SHP77 (cell line): ENCODE results near the gene MARCHF3.
"Not testable (repeated sequence)": the region's sequence is repeated elsewhere in the genome, so short reads cannot be mapped to it uniquely, and the experiment has no call there.

Experiments
- DNase-seq, 2 experiments: peaks; one replicate each; lab custom pipeline; 2025; lab: John Stamatoyannopoulos, UW

The MARCHF3 gene

GRCh38 chr5:126954981-126955380 is 75.4 kb downstream of the MARCHF3 start:
- DNase-seq = no peak

- DNase-seq = no peak
Observed at GRCh38 chr5:126953640-126954039, 76.7 kb downstream of the MARCHF3 start.

- no peak for DNase-seq
Observed at GRCh38 chr5:126949475-126949874, 80.9 kb downstream of the MARCHF3 start.

- no peak for DNase-seq
Observed at GRCh38 chr5:126948453-126948852, 81.9 kb downstream of the MARCHF3 start.

GRCh38 chr5:126948011-126948355 is 82.4 kb downstream of the MARCHF3 start:
- DNase-seq = no peak

- no peak for DNase-seq
Observed at GRCh38 chr5:126947146-126948010, 83.0 kb downstream of the MARCHF3 start.

GRCh38 chr5:126942908-126943307 is 87.5 kb downstream of the MARCHF3 start:
- DNase-seq = not testable (repeated sequence)

- no peak for DNase-seq
Observed at GRCh38 chr5:126941403-126941802, 89.0 kb downstream of the MARCHF3 start.

GRCh38 chr5:126939887-126940286 is 90.5 kb downstream of the MARCHF3 start:
- no peak for DNase-seq

- no peak for DNase-seq
Observed at GRCh38 chr5:126938466-126938865, 91.9 kb downstream of the MARCHF3 start.

GRCh38 chr5:126937771-126938170 is 92.6 kb downstream of the MARCHF3 start:
- no peak for DNase-seq

GRCh38 chr5:126936775-126937418 is 93.5 kb downstream of the MARCHF3 start:
- no peak for DNase-seq

- DNase-seq = no peak
Observed at GRCh38 chr5:126931963-126932660, 98.2 kb downstream of the MARCHF3 start.

- DNase-seq = no peak
Observed at GRCh38 chr5:126928041-126928440, 102.3 kb downstream of the MARCHF3 start.

- DNase-seq = no peak
Observed at GRCh38 chr5:126927429-126927828, 102.9 kb downstream of the MARCHF3 start.

- no peak for DNase-seq
Observed at GRCh38 chr5:126926187-126926586, 104.2 kb downstream of the MARCHF3 start.

GRCh38 chr5:126925482-126925881 is 104.9 kb downstream of the MARCHF3 start:
- DNase-seq = no peak

GRCh38 chr5:126924331-126925033 is 105.9 kb downstream of the MARCHF3 start:
- no peak for DNase-seq

GRCh38 chr5:126921241-126922091 is 108.9 kb downstream of the MARCHF3 start:
- DNase-seq = no peak

GRCh38 chr5:126920291-126920690 is 110.1 kb downstream of the MARCHF3 start:
- DNase-seq = no peak

GRCh38 chr5:126919566-126919965 is 110.8 kb downstream of the MARCHF3 start:
- no peak for DNase-seq
